Panc1 (cell line): ENCODE data around the gene PCGF1. TPM values are rescaled to one million over a fixed set of nuclear protein-coding genes. Genes with fewer than 3 reads are reported as not detected.

Source experiments
- ATAC-seq: fragments of 200-7000 bp; cut with Tn5 transposase; 2 replicates; pipeline ENCODE4 v1.9.1; 2020; ENCODE audit warnings: mild to moderate bottlenecking, moderate library complexity
- BruUV-seq: library from RNA; stranded (reverse); fragments of 400-500 nt; replicated peaks from 2 replicates; lab custom pipeline; 2021; lab: Mats Ljungman, UMichigan
- CTCF ChIA-PET: fragments of 300-600 bp; sonication (Branson Sonifier 250); formaldehyde crosslinking; loops from one replicate; lab custom pipeline; 2022; ENCODE audit warnings: antibody characterized with exemption; lab: Charles Lee
- POLR2A ChIA-PET: fragments of 300-600 bp; sonication (Branson Sonifier 250); formaldehyde crosslinking; loops from one replicate; lab custom pipeline; 2022; ENCODE audit warnings: antibody characterized with exemption; lab: Charles Lee
- DNase-seq: peaks from one replicate; pipeline ENCODE4 v3.0.0-alpha.2; 2010; ENCODE audit warnings: low read depth, low spot score
- H3K27ac ChIP-seq: 2 replicates; pipeline ENCODE4 v1.5.1; 2011; ENCODE audit warnings: mild to moderate bottlenecking, low read length, inconsistent platforms
- H3K27me3 ChIP-seq: fragments of 200-500 bp; sonication (Bioruptor generic); 2 replicates; pipeline ENCODE4 v1.6.0; 2014; ENCODE audit warnings: low read length, inconsistent platforms; ENCODE audit not compliant: control insufficient read depth, insufficient read depth
- H3K36me3 ChIP-seq: fragments of 200-500 bp; sonication (Bioruptor generic); 2 replicates; pipeline ENCODE4 v1.5.1; 2014; ENCODE audit warnings: inconsistent platforms, mild to moderate bottlenecking, low read length, moderate library complexity; ENCODE audit not compliant: control insufficient read depth, insufficient read depth
- H3K4me1 ChIP-seq: 2 replicates; pipeline ENCODE4 v1.5.1; 2011; ENCODE audit warnings: inconsistent platforms, mild to moderate bottlenecking, low read length, moderate library complexity; ENCODE audit not compliant: control insufficient read depth, insufficient read depth
- H3K4me3 ChIP-seq, 2 experiments: 2 replicates each; pipeline ENCODE4 v1.5.1; 2011 to 2012; ENCODE audit warnings: low read depth in 2 of 2, low read length in 2 of 2, mild to moderate bottlenecking in 2 of 2, inconsistent platforms in 1 of 2, moderate library complexity in 1 of 2
- H3K9me3 ChIP-seq: fragments of 200-500 bp; sonication (Bioruptor generic); 2 replicates; pipeline ENCODE4 v1.5.1; 2014; ENCODE audit warnings: low read depth, mild to moderate bottlenecking, inconsistent platforms, low read length, moderate library complexity; ENCODE audit not compliant: control insufficient read depth, insufficient read depth
- POLR2AphosphoS5 ChIP-seq: IDR thresholded peaks from 2 replicates; pipeline ENCODE4 v1.6.1; 2012; ENCODE audit warnings: mild to moderate bottlenecking, low read depth, low read length, moderate library complexity
- REST ChIP-seq, 2 experiments: IDR thresholded peaks; 2 replicates each; pipeline ENCODE4 v1.6.1; 2011 to 2012; ENCODE audit warnings: low read depth in 2 of 2, control low read depth in 1 of 2, low read length in 1 of 2, mild to moderate bottlenecking in 1 of 2, moderate library complexity in 1 of 2; ENCODE audit not compliant: insufficient read depth in 1 of 2
- SIN3A ChIP-seq: IDR thresholded peaks from 2 replicates; pipeline ENCODE4 v1.6.1; 2012; ENCODE audit warnings: low read depth, mild to moderate bottlenecking, low read length, moderate library complexity, borderline replicate concordance; ENCODE audit not compliant: insufficient read depth
- TCF7L2 ChIP-seq: IDR thresholded peaks from 2 replicates; pipeline ENCODE4 v1.6.1; 2011; ENCODE audit warnings: mild to moderate bottlenecking, low read depth, low read length, inconsistent platforms
- in situ Hi-C: cut with HindIII; loops from 2 replicates; pipeline ENCODE4 v1.10.0; 2016; ENCODE audit warnings: low sequenced_read_pairs, low pct_unique_long_range_greater_than_20kb
- intact Hi-C: fragments of 100-400 bp; cut with micrococcal nuclease; formaldehyde crosslinking; loops from one replicate; pipeline ENCODE4 v1.10.0; 2022; ENCODE audit not compliant: unreplicated experiment
- total RNA-seq: library from RNA; stranded (reverse); gene quantifications from one replicate; pipeline ENCODE4 v1.2.1, GENCODE V29; 2021; ENCODE audit not compliant: unreplicated experiment
- TF ChIP-seq, protein P1 (sequence below): fragments of 450-650 bp; IDR thresholded peaks from 2 replicates; pipeline ENCODE4 v1.5.1; 2017; ENCODE audit warnings: mild to moderate bottlenecking

The PCGF1 gene
- total RNA-seq, 1 experiment from 2014 or later, result 36.8 TPM

- in situ Hi-C loops, result no loop called here
- Histone ChIP-seq H3K4me1 (no peaks in the 10 kb centered on the region; the same call in 1 of the 2 replicates), H3K9me3 (no peaks in the 10 kb centered on the region), H3K4me3 (no peak overlapping the region), H3K27me3 (no peaks in the 10 kb centered on the region), H3K36me3 (peaks cover 3% of the 10 kb centered on the region; the same call in 1 of the 2 replicates), H3K27ac (no peak overlapping the region)
- ChIA-PET CTCF (interaction anchor here (0.7 kb wide), 1 partner anchor 734 kb away, joined by 8 read pairs; no protein-coding TSS in a partner anchor), POLR2A (interaction anchor here (0.7 kb wide), 2 partner anchors 16 to 53 kb away, joined by 7 to 9 read pairs; no protein-coding TSS in a partner anchor)
- DNase-seq, result no peak
- BruUV-seq, result no TSS peak
- TF ChIP-seq POLR2AphosphoS5 (no peak), SIN3A (no peak), TCF7L2 (no peak), REST (IDR thresholded peaks at IDR 0.05; ENCODE audit: insufficient read depth in 1 of 2, low read depth in 2 of 2, low read length in 1 of 2) (no peak)
- TF ChIP-seq, protein P1, sequence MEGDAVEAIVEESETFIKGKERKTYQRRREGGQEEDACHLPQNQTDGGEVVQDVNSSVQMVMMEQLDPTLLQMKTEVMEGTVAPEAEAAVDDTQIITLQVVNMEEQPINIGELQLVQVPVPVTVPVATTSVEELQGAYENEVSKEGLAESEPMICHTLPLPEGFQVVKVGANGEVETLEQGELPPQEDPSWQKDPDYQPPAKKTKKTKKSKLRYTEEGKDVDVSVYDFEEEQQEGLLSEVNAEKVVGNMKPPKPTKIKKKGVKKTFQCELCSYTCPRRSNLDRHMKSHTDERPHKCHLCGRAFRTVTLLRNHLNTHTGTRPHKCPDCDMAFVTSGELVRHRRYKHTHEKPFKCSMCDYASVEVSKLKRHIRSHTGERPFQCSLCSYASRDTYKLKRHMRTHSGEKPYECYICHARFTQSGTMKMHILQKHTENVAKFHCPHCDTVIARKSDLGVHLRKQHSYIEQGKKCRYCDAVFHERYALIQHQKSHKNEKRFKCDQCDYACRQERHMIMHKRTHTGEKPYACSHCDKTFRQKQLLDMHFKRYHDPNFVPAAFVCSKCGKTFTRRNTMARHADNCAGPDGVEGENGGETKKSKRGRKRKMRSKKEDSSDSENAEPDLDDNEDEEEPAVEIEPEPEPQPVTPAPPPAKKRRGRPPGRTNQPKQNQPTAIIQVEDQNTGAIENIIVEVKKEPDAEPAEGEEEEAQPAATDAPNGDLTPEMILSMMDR, result no peak
- intact Hi-C loops, result no loop called here
- ATAC-seq, result no peak
Measured at GRCh38 chr2:74474481-74474880, 33.0 kb downstream of the PCGF1 start.

DNA sequence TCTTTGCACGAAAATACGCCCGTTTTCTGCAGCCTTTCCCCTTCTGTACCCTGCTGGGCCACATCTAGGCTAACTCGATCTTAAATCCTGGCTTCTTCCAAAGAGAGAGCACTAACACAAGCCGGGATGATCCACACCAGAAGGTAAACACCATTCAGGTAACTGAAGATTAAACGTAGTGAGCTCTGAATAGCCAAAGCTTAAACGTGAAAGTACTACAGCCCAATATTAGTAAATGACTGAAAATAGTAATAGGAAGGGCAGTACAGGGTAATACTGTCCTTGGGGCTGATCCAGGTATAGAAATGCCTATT, 34.6 kb downstream of the PCGF1 start:
- intact Hi-C loops, result no loop called here
- CTCF ChIA-PET, result interaction anchor here (1.5 kb wide), 1 partner anchor 10 kb away, joined by 6 read pairs; the partner anchor contains the start of genes CCDC142 and TTC31

More for the DNA sequence above, 34.6 kb downstream of the PCGF1 start:
- Histone ChIP-seq H3K4me1 (no peaks in the 10 kb centered on the region; the same call in 1 of the 2 replicates), H3K27me3 (no peaks in the 10 kb centered on the region), H3K27ac (peak overlapping the region; percentile 95), H3K9me3 (no peaks in the 10 kb centered on the region), H3K4me3 (peak overlapping the region; percentile 70 to 86), H3K36me3 (peaks cover 3% of the 10 kb centered on the region; the same call in 1 of the 2 replicates)
- DNase-seq (no peak), ATAC-seq (no peak; the same call in 1 of the 2 replicates)
- TF ChIP-seq TCF7L2 (no peak), REST (IDR thresholded peaks at IDR 0.05; ENCODE audit: insufficient read depth in 1 of 2, low read depth in 2 of 2, low read length in 1 of 2) (no peak), POLR2AphosphoS5 (no peak), SIN3A (no peak)
- TF ChIP-seq, protein P1, result no peak
- in situ Hi-C loops, result no loop called here
- POLR2A ChIA-PET, result no interaction called here
- BruUV-seq, result no TSS peak
